Lung (tissue), 12 donors: ENCODE measurements around the gene CCDC102A. TPM values are rescaled to one million over a fixed set of nuclear protein-coding genes. Genes with fewer than 3 reads are reported as not detected.

Experiments
- ATAC-seq: fragments of 200-7000 bp; cut with Tn5 transposase; one replicate; pipeline ENCODE4 v1.9.1; 2020; ENCODE audit warnings: moderate number of reproducible peaks; ENCODE audit not compliant: insufficient read depth, low FRiP score
- DNase-seq, 3 donors: peaks; one replicate each; pipeline ENCODE4 v3.0.0-alpha.2; 2013 to 2017
- H3K27ac ChIP-seq, 2 donors: one replicate each; pipeline ENCODE4 v1.5.1; 2013; ENCODE audit warnings: mild to moderate bottlenecking in 2 of 2, moderate library complexity in 2 of 2, control low read depth in 1 of 2, inconsistent platforms in 1 of 2, low read depth in 1 of 2, low read length in 1 of 2
- H3K27me3 ChIP-seq, 3 donors: one replicate each; pipeline ENCODE4 v1.5.1; 2013; ENCODE audit warnings: low read length in 2 of 3; ENCODE audit not compliant: control insufficient read depth in 3 of 3, insufficient read depth in 3 of 3
- H3K36me3 ChIP-seq, 4 donors: one replicate each; pipeline ENCODE4 v1.5.1; 2013; ENCODE audit warnings: low read length in 4 of 4, mild to moderate bottlenecking in 1 of 4, moderate library complexity in 1 of 4; ENCODE audit not compliant: control insufficient read depth in 4 of 4, insufficient read depth in 4 of 4
- H3K4me1 ChIP-seq, 5 donors: one replicate each; pipeline ENCODE4 v1.5.1; 2013; ENCODE audit warnings: low read length in 5 of 5, mild to moderate bottlenecking in 2 of 5, moderate library complexity in 1 of 5; ENCODE audit not compliant: control insufficient read depth in 5 of 5, insufficient read depth in 5 of 5
- H3K4me3 ChIP-seq: one replicate; pipeline ENCODE4 v1.5.1; 2013; ENCODE audit warnings: mild to moderate bottlenecking, control low read depth, moderate library complexity
- H3K9ac ChIP-seq, 2 donors: one replicate each; pipeline ENCODE4 v1.5.1; 2013; ENCODE audit warnings: low read length in 2 of 2, control low read depth in 1 of 2; ENCODE audit not compliant: insufficient read depth in 1 of 2
- H3K9me3 ChIP-seq, 4 donors: one replicate each; pipeline ENCODE4 v1.5.1; 2013; ENCODE audit warnings: low read length in 3 of 4, mild to moderate bottlenecking in 1 of 4, moderate library complexity in 1 of 4; ENCODE audit not compliant: control insufficient read depth in 4 of 4, insufficient read depth in 3 of 4
- CTCF ChIP-seq: IDR thresholded peaks from 2 replicates; pipeline ENCODE4 v1.5.1; 2012; ENCODE audit warnings: mild to moderate bottlenecking; ENCODE audit errors: control extremely low read depth, extremely low read depth
- WGBS, 2 donors: extraction: QIAGEN DNeasy Blood & Tissue Kit; methylation state at CpG; one replicate each; pipeline ENCODE4 v1.1.7; 2013; 5-methylcytosine and 5-hydroxymethylcytosine counted together
- polyA plus RNA-seq, 2 donors: library from polyadenylated mRNA; stranded (reverse); fragments of 200-250 nt; gene quantifications; one replicate each; pipeline ENCODE4 v1.2.1, GENCODE V29; 2013
- total RNA-seq, 2 donors: library from RNA; depleted of rRNA in 1 of 2; stranded (reverse); fragments of >200 nt in 1 of 2; gene quantifications; one replicate each; pipeline ENCODE4 v1.2.1, GENCODE V29; 2014 to 2021
- donor health status: control.
- donor health status: control.
- donor health status: Bipolar disorder and iron deficiency.
- donor health status: healthy.
- donor health status: DM: yes; HTN: yes; CAD: no.

Gene CCDC102A
- total and polyA plus RNA-seq, 4 donors, result 3.6 to 14.0 (median 6.9) TPM

GRCh38 chr16:57462978-57463362 lies 73.4 kb downstream of the CCDC102A start:
- no peak for ATAC-seq
- no peak for TF ChIP-seq CTCF
- DNase-seq, result no peak
- H3K27me3 ChIP-seq, result no peaks in the 10 kb centered on the region
- 1% methylated on average over 13 to 16 of the region's 16 CpGs for WGBS, 2 donors
- H3K4me3 ChIP-seq, result peak overlapping the region; percentile 93
- H3K9ac ChIP-seq, result peak overlapping the region; percentile 56 to 76
- H3K27ac ChIP-seq, result peak overlapping the region in 1 of 2 donors; percentile 82
- H3K4me1 ChIP-seq, result peaks cover 0 to 12% (median 4%) of the 10 kb centered on the region in 5 donors
- peaks cover 12 to 34% (median 32%) of the 10 kb centered on the region in 4 donors for H3K36me3 ChIP-seq
- no peaks in the 10 kb centered on the region for H3K9me3 ChIP-seq

GRCh38 chr16:57462209-57462977 lies 74.0 kb downstream of the CCDC102A start, which contains the start of gene POLR2C:
Gene POLR2C, plus strand, starts transcription at chr16:57462679. Its CDS starts 46 bp downstream, at chr16:57462725.
- WGBS, 2 donors, result 1 to 3% methylated on average over 44 to 47 of the region's 47 CpGs
- Histone ChIP-seq H3K9ac (peak within 1 kb of the TSS; percentile 56 to 76), H3K4me1 (peaks cover 0 to 12% (median 4%) of the 10 kb centered on the region in 5 donors), H3K36me3 (peaks cover 15 to 36% (median 36%) of the 10 kb centered on the region in 4 donors), H3K27me3 (no peaks in the 10 kb centered on the region), H3K9me3 (no peaks in the 10 kb centered on the region), H3K27ac (peak within 1 kb of the TSS in 1 of 2 donors; percentile 84), H3K4me3 (peak within 1 kb of the TSS; percentile 93)
- ATAC-seq, result peak; percentile 96
- DNase-seq, result peak; percentile 86 to 92 (median 90)
- TF ChIP-seq CTCF, result peak; percentile 90

Other genes starting within 250 kb of the CCDC102A start
- 1 to 10 TPM in 1 of 2 donors, under 1 TPM in 1; 0.43 to 3.1 TPM for gene CCL22, start 177.8 kb downstream of the CCDC102A start, total RNA-seq
- 1 to 10 TPM in 1 of 2 donors, under 1 TPM in 1; 0.65 to 1.8 TPM for gene CCL22, start 177.8 kb downstream of the CCDC102A start, polyA plus RNA-seq
- gene CX3CL1, start 164.1 kb downstream of the CCDC102A start, total RNA-seq, result 10 to 100 TPM; 22.8 to 38.6 TPM
- gene CX3CL1, start 164.1 kb downstream of the CCDC102A start, polyA plus RNA-seq, result 10 to 100 TPM; 24.9 to 58.6 TPM
- gene CCL17, start 131.8 kb downstream of the CCDC102A start, total RNA-seq, result 1 to 10 TPM in 1 of 2 donors, not detected in 1; 3.1 TPM
- 10 to 100 TPM in 1 of 2 donors, 1 to 10 TPM in 1; 3.5 to 39.3 TPM for gene CCL17, start 131.8 kb downstream of the CCDC102A start, polyA plus RNA-seq
- 10 to 100 TPM; 41.2 to 69.6 TPM for gene CIAPIN1, start 89.2 kb downstream of the CCDC102A start, total RNA-seq
- 10 to 100 TPM; 24.0 to 34.2 TPM for gene CIAPIN1, start 89.2 kb downstream of the CCDC102A start, polyA plus RNA-seq
- gene COQ9, start 89.1 kb downstream of the CCDC102A start, total RNA-seq, result 10 to 100 TPM; 42.2 to 51.1 TPM
- gene COQ9, start 89.1 kb downstream of the CCDC102A start, polyA plus RNA-seq, result 10 to 100 TPM; 42.5 to 59.5 TPM
- 100 to 1,000 TPM in 1 of 2 donors, 10 to 100 TPM in 1; 89.5 to 124 TPM for gene POLR2C, start 73.9 kb downstream of the CCDC102A start, total RNA-seq
- 10 to 100 TPM; 65.8 to 75.4 TPM for gene POLR2C, start 73.9 kb downstream of the CCDC102A start, polyA plus RNA-seq
- gene DOK4, start 50.1 kb downstream of the CCDC102A start, total RNA-seq, result 10 to 100 TPM; 45.9 to 58.2 TPM
- gene DOK4, start 50.1 kb downstream of the CCDC102A start, polyA plus RNA-seq, result 10 to 100 TPM; 19.7 to 56.3 TPM
- 1 to 10 TPM in 1 of 2 donors, under 1 TPM in 1; 0.74 to 2.0 TPM for gene ADGRG5, start 6.1 kb upstream of the CCDC102A start, total RNA-seq
- under 1 TPM; 0.43 to 0.52 TPM for gene ADGRG5, start 6.1 kb upstream of the CCDC102A start, polyA plus RNA-seq
- gene ADGRG1, start 92.1 kb upstream of the CCDC102A start, total RNA-seq, result 10 to 100 TPM in 1 of 2 donors, 1 to 10 TPM in 1; 8.8 to 74.4 TPM
- 10 to 100 TPM; 18.9 to 37.2 TPM for gene ADGRG1, start 92.1 kb upstream of the CCDC102A start, polyA plus RNA-seq
- 10 to 100 TPM in 1 of 2 donors, 1 to 10 TPM in 1; 3.9 to 14.8 TPM for gene ADGRG3, start 131.7 kb upstream of the CCDC102A start, total RNA-seq
- gene ADGRG3, start 131.7 kb upstream of the CCDC102A start, polyA plus RNA-seq, result 10 to 100 TPM in 1 of 2 donors, 1 to 10 TPM in 1; 1.8 to 66.2 TPM
- gene DRC7, start 158.2 kb upstream of the CCDC102A start, total RNA-seq, result 10 to 100 TPM in 1 of 2 donors, 1 to 10 TPM in 1; 8.6 to 10.9 TPM
- gene DRC7, start 158.2 kb upstream of the CCDC102A start, polyA plus RNA-seq, result 1 to 10 TPM; 2.5 to 4.2 TPM
- gene KATNB1, start 199.2 kb upstream of the CCDC102A start, total RNA-seq, result 10 to 100 TPM; 14.9 to 39.3 TPM
- gene KATNB1, start 199.2 kb upstream of the CCDC102A start, polyA plus RNA-seq, result 10 to 100 TPM; 15.2 to 25.0 TPM